HUDEP-2 (cell line): Measurements from ENCODE around the gene FAM107B.
"Not testable (repeated sequence)": the region's sequence is repeated elsewhere in the genome, so short reads cannot be mapped to it uniquely, and the experiment has no call there.

ENCODE experiments used
- DNase-seq, 76 experiments: peaks; one replicate each; lab custom pipeline; 2025; ENCODE audit not compliant: unreplicated experiment in 76 of 76; lab: John Stamatoyannopoulos, UW

The FAM107B gene

DNA sequence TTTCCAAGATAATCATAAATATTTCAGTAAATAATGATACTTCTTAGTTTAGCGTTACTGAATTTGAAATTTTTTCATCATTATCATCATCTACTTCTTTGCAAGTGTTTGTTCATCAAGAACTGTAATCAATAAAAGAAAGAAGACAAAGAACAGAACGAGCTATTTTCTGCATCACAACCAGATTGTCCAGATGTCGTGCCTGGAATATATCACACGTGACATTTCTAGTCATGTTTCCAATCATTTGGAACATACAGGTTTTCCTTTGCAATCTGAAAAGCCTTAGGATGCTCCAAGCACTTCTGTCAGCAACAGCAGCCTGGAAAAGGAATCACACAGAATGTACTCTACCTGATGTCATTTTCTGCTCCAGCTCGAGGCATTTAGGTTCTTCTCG, 107.4 kb downstream of the FAM107B start:
- no peak for DNase-seq

DNA sequence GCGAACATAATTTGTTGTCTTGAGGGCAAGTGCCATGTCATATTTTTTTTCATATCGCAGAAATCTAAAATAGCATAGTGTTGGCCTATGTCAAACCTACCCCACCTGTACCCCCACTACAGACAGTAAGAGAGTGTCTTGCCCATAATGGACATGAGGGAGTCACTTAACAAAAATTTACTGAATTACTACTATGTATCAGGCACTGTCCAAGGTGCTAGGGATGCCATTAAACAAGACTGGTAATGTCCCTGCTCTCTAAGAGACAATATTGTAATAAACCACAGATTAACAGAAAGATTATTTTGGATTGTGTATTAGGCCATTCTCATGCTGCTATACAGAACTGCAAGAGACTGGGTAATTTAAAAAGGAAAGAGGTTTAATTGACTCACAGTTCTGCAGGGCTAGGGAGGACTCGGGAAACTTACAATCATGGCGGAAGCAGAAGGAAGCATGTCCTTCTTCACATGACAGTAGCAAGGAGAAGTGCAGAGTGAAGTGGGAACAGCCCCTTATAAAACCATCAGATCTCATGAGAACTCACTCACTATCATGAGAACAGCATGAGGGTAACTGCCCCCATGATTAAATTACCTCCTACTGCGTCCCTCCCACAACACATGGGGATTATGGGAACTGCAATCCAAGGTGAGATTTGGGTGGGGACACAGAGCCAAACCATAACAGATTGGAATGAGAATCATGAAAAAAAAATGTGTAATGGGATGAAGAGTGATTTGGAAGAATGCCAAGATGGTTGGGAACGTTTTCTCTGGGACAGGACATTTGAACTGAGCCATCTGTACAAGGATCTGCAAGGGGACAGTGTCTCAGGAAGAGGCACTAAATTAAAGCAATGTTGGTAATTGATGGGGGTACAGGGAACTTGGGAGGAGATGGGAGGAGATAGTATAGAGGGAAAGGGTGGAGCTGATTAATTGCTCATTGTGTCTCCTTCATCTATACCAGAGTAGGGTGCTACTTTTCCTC, 108.5 kb downstream of the FAM107B start:
- DNase-seq = no peak

DNA sequence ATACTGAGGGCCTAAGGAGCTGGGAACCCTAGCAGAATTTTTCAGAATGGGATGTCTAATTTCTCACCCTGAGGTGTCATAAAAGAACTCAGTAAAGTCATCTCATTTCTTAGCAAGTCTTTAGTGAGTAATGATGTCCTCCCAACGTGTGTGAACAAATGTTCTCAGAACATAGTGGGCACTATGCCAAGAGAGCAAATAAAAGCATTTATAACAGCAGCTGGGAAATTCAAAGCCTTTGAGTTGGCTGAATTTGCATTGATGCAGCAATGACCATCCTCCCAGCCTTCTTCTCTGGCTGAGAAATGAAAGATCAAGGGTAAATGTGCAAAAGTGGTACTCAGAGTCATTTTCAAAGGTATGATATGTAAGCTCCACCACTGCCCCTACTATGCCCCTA, 109.4 kb downstream of the FAM107B start:
- DNase-seq = no peak

DNA sequence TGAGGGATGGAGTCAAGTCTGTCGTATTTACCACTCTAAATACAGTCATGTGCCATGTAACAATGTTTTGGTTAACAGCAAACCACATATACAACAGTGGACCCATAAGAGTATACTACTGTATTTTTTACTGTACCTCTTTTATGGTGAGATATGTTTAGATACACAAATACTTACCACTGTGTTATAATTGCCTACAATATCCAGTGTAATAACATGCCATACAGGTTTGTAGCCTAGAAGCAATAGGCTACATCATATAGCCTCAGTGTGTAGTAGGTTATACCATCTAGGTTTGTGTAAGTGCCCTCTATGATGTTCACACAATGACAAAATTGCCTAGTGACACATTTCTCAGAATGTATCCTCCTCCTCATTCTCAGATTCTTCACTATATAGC, 110.4 kb downstream of the FAM107B start:
- no peak for DNase-seq

DNA sequence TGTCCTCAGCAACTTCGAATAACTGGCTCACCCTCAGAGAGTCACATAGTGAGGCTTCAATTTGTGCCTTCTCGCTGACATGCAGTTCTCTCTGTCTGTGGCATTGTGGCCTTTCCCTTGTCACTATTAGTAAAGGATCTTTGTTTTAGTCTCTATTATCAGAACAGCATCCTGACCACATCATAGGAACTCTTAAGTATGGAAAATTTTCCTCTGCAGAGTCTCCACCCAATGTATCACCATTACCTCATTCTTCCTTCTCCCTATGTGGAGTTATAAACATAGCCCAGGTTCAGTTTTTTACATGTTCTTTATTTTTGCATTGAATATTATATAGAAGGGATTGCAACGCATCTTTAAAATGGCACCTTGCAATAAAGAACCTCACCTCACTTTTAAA, 112.9 kb downstream of the FAM107B start:
- DNase-seq = no peak

DNA sequence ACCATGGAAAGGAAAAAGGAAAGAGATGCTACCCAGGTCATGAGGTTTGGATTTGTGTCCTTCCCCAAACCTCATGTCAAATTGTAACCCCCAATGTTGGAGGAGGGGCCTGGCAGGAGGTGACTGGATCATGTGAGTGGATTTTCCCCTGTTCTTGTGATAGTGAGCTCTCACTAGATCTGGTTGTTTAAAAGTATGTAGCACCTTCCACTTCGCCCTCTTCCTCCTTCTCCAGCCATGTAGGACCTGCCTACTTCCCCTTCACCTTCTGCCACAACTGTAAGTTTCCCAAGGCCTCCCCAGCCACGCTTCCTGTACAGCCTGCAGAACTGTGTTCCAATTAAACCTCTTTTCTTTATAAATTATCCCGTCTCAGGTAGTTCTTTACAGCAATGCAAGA, 113.9 kb downstream of the FAM107B start:
- DNase-seq = no peak

DNA sequence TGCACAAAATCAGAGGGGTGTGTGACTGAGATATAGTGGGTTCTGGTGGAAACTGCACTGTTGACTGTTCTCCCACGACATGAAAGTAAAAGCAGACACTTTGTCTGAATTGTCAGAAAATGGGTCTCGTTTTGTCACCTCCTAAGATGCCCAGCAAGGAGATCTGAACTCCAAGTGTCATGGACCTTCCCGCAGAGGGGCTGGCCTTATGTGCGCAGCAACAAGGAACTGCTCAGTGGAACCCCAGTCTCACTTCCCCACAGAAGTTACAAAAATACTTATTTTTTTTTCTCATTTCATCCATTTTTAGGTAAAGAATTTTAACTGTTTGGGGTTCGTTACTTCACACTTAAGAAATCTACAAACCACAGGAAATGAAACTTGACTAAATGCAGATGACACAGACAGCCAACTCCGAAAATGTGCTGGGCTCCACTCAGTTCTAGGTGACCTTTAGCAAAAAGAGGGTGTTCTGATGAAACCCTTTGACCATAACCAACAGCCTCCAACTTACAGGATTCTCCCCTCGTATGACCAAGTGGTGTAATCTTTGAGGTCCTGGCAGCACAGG, 115.0 kb downstream of the FAM107B start:
- DNase-seq = no peak

DNA sequence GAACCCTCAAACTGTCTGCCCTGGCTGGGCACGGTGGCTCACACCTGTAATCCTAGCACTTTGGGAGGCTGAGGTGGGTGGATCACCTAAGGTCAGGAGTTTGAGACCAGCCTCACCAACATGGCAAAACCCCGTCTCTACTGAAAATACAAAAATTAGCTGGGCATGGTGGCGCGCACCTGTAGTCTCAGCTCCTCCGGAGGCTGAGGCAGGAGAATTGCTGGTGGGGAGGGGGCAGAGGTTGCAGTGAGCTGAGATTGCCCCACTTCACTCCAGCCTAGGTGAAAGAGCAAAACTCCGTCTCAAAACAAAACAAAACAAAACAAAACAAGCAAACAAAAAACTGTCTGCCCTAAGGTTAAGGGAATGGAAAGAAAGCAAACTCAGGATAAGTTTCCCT, 115.6 kb downstream of the FAM107B start:
- not testable (repeated sequence) for DNase-seq

DNA sequence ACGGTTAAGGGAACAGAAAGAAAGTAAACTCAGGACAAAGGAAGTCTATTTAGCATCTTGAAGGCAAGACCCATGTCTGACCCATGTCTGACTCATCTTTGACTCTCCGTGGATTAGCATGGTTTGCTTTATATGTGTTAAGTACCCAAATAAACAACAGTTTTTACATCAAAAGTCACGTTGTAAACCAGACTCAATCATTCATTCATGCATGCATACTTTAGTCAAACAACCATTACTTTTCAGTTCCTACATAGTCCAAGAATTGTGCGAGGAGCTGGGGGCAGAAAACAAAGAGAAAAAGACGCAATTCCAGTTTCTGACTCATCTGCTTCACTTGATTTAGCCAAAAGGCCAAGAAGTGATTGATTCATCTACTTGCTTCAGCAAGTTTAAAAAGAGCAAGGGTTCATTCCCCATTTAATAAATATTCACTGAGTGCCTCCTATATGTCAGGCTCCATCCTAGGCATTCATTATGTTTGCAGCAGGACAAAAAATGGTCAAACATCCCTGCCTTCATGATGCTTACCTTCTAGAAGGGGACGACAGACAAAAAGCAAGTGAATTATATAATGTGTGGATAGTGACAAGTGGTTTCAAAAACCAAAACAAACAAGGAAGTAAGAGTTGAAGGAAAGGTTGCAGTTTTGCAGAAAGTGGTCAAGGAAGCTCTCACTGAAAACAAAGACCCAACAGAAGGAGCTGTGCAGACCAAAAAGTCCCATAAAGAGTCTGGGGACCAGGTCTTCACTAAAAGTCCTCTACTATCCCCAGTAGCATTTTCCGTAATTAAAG, 116.2 kb downstream of the FAM107B start:
- no peak for DNase-seq

DNA sequence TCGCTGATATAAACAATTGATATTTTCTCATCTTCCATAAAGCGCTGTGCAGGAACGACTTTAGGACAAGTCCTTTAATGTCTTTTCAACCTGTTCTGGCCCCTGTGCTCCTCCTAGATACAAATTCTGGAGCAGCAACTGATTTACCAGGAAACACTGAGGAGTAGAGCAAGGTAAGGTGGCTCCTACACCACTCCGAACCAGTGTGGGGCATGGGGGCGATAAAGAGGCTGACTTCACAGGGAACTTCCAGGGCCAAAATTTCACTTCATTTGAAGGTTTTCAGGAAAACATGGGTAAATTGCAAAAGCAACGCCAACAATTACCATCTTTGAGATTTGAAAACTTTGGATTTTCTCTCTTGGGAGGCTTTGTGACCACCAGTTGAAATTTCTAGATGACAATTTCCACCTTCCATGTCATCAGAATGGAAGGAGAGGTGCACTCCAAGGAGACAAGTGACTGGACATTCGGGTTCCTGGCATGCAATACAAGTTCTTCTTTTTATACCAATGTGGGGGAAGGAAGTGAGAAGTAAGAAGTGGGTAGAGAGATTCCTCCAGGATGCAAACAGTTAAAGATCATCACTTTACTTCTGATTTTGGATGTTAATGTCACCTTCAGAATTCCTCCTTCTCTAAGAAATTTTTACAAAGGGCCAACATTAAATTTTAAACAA, 118.5 kb downstream of the FAM107B start:
- no peak for DNase-seq

DNA sequence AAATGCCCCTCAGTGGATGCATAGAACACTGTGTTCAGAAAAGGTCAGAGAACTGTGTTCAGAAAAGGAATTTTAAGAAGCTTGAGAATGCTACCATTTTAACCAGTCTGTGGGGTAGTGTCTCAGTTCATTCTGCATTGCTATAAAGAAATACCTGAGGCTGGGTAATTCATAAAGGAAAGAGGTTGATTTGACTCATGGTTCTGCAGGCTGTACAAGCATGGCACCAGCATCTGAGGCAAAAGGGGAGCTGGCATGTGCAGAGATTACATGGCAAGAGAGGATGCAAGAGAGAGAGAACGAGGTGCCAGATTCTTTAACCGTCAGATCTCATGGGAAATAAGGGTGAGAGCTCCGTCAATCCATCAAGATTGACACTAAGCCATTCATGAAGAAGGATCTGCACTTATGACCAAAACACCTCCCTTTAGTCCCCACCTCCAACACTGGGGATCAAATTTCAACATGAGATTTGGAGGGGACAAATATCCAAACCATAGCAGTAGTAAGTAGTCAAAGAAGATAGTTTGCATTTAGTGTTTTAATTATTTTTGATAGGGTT, 119.8 kb downstream of the FAM107B start:
- no peak for DNase-seq

DNA sequence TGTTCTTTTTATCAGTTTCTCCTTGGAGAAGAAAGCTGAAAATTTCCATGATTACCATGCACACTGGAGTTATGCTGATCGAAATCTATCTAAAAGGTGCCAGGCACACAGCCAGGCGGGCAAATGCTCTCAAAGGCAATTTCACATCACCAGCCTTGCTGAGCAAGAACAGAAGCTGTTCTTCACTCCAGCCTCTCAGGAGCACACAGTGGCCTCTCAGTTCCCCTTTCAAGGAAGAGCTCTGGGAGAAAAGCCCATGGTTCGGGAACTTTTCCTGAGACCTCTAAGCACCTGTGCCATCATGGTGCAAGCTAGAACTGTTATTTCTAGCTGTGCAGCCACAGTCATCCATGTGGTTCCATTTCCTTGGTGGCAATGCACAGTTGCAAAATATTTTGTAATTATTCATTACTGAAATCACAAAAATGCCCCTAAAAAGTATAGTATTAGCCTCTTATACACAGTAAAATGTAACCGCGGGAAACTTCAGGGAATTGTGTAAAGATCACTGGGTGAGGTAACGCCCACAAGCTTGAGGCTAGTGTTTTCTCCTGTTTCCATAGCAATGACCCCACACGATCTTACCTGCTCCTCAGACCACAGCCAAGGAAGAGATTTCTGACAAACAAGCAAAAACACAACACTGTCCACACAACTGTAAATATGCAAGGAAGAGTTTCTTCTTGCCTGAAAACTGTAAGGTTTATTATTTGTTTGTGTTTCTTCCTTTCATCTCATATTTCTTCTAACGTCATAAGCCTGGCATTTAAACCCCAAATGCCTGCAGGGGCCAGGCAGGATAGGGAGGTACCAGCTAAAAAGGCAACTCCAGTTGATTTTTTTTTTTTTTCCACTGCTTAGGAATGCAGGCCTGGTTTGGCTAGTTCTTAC, 121.2 kb downstream of the FAM107B start:
- DNase-seq = no peak

DNA sequence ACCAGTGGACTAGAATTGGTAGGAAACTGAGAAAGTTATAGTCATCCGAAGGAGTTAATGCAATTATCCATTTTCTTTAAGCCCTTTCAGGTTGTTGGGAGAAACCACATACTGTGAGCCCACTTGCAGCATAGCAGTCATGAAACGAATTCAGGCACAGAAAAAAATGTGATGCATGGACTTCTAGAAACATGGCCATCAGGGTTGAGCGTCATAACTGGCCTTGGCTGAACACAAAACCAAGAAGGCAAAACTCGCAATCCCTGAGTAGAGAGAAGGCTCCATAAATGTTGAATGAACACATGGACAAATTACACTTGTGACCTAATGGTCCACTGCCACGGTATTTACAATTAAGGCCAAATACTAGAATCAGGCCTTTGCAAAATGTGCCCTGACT, 121.9 kb downstream of the FAM107B start:
- no peak for DNase-seq

DNA sequence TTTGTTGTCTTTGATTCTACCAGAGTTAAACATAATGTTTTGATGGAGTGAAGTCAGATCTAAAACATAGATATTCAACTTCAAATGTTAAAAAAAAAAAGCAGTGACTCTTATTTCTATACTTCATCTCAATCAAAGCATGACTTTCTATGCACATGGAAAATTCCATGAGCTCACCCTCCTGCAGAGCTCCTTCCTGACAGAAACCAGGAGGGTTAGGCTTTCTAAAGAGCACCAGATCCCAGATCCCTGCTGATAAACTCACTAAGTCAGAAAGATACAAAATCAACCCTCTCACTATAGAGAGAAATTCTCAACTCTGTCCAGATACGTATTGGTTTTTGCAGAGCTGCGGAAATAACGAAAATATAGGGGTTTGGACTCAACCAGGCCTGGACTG, 122.6 kb downstream of the FAM107B start:
- no peak for DNase-seq

DNA sequence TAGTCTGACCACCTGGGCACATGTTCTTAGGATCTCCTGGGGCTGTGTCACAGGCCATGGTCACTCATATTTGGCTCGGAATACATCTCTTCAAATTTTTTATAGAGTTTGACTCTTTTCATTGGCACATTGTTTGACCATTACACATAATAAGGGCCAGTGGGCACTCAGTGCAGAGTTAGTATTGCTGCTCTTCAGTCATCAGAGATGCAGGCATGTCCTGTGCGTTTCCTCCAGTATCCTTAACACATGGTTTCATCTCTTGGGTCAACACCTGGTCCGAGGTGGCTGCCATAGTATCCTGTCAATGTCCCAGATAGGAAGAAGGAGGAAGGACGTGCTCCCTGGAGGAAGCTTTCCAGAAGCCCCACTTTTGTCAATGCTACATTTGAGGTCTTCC, 125.0 kb downstream of the FAM107B start:
- no peak for DNase-seq

DNA sequence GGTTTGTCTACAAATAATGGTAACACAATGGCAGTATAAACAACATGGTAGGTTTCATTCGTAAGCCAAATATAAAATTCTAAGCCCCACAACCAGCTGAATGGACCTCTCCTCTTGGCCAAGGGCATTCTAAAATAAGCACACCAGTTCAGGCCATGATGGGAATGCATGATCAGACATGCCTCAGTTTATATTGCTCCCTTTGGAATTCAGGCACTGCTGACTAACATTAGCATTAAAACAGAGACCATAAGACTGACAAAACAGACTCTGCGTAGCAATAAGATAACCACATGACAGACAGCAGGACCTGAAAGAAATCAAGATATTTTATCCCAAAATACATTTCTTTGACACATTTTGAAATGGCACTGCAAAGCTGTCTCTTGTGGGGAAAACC, 125.8 kb downstream of the FAM107B start:
- no peak for DNase-seq

DNA sequence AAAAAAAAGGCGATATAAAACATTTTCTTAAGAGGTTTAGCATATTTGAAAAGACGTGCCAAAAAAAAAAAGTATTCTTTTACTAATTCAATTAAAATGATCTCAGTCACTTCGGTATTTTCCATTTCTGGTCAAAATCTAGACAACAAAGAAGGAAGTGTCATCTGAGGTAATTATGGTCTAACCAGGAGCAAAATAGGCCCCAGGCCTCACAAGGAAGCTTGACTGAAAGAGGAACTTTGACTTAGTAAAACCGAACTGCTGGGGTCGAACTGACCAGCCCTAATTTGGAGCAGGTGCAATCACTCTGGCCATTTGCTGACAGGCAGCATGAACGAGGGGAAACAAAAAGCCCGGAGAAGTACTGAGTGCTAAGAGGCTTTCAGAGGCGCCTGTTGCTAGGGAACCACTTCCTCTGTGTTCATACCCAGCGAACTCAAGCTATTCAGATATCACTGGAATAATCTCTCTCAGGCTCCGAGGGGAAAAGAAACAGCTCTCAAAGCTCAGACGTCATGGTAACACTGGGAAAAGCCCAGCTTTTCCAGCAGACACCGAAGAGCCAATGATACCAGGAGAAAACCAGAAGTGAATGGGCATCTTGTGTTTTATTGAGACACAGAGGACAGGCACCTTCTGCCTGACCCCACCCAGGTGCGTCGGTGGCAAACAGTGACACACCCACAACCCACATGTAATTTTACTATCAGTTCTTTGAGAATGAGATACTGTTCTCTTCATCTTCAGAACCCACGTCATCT, 126.5 kb downstream of the FAM107B start:
- DNase-seq = peak in 1 of 76 experiments; percentile 22

DNA sequence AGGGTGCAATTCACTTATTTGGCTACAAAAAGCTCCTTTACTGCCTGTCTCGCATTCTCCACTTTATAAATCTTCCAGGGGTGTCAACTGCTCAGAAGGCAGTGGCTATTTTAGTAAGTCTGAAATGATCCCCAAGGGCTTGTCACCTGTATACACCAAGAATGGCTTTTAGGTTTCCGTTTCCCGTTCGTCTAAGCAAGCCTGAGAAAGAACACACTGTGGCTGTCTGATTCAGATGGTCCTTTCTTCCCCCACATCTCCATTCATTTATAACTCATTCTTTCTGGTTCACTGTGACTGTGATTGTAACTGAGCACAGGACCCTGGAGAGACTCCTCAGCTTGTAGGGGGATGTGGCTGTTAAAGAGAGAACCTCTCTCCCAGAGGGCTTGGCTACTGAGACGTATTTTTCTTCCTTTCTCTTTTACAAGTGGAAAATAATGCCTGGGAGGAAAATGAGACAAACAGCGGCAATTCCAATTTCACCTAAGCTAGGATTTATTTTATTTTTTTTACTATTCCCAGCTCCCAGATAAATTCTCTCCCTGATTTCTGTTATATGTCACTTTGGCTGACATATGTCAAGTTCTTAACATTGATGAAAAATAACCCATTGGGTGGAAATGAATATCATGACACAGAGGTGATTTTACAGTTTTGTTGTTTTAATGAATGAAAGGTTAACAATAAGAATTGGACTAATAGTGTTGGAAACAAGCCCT, 129.3 kb downstream of the FAM107B start:
- no peak for DNase-seq
